Measurements from ENCODE around the gene NREP.

NREP gene

GRCh38 chr5:111757355-111758283 is 625 bp upstream of the NREP start:
- TF ChIP-seq, protein P1, sequence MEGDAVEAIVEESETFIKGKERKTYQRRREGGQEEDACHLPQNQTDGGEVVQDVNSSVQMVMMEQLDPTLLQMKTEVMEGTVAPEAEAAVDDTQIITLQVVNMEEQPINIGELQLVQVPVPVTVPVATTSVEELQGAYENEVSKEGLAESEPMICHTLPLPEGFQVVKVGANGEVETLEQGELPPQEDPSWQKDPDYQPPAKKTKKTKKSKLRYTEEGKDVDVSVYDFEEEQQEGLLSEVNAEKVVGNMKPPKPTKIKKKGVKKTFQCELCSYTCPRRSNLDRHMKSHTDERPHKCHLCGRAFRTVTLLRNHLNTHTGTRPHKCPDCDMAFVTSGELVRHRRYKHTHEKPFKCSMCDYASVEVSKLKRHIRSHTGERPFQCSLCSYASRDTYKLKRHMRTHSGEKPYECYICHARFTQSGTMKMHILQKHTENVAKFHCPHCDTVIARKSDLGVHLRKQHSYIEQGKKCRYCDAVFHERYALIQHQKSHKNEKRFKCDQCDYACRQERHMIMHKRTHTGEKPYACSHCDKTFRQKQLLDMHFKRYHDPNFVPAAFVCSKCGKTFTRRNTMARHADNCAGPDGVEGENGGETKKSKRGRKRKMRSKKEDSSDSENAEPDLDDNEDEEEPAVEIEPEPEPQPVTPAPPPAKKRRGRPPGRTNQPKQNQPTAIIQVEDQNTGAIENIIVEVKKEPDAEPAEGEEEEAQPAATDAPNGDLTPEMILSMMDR (IDR thresholded peaks at IDR 0.05; ENCODE audit: low read depth, low read length, missing control alignments), result peak; percentile 49
- DNase-seq (ENCODE audit: low read depth), result peak; percentile 93
- in situ Hi-C loops (cut with HindIII; ENCODE audit: low sequenced_read_pairs), result no loop called here
- peak overlapping the region; percentile 83 for H3K4me3 ChIP-seq (ENCODE audit: low read depth, low read length)

- TF ChIP-seq, protein P1 (IDR thresholded peaks at IDR 0.05; ENCODE audit: low read depth, low read length, missing control alignments), result no peak
- DNase-seq (ENCODE audit: low read depth), result no peak
- peak overlapping the region; percentile 83 for H3K4me3 ChIP-seq (ENCODE audit: low read depth, low read length)
- in situ Hi-C loops (cut with HindIII; ENCODE audit: low sequenced_read_pairs), result no loop called here
Measured at GRCh38 chr5:111755942-111756381, 1.0 kb downstream of the NREP start.

DNA sequence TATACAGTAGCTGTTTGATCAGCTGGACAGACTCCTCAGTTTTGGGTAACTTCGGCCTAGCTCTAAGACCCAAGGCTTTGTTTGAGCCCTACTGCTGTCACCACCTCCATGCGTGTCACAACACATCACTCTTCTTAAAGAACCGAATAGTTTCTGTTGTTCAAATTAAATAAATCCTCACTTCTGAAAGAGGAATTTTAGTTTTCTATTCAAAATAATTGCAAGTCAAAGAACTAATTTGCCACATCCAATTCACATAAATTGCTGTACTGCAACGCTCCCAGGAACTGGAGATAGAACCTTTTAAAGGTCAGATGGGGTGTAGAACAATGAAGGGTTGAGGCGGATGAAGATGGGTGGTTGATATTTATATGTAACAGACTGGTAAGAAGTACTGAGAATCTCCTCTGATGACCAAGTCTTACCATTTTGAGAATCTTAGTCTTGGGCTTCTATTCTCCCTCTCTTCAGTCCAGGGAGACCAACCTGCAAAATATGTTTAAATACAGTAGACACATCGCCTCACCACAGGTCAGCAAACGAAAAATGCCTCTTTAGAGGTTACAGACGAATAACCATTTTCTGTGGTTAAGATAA is 1.6 kb downstream of the NREP start:
- no peak for DNase-seq (ENCODE audit: low read depth)
- H3K4me3 ChIP-seq (ENCODE audit: low read depth, low read length), result peak overlapping the region; percentile 83
- TF ChIP-seq, protein P1 (IDR thresholded peaks at IDR 0.05; ENCODE audit: low read depth, low read length, missing control alignments), result no peak
- in situ Hi-C loops (cut with HindIII; ENCODE audit: low sequenced_read_pairs), result no loop called here

DNA sequence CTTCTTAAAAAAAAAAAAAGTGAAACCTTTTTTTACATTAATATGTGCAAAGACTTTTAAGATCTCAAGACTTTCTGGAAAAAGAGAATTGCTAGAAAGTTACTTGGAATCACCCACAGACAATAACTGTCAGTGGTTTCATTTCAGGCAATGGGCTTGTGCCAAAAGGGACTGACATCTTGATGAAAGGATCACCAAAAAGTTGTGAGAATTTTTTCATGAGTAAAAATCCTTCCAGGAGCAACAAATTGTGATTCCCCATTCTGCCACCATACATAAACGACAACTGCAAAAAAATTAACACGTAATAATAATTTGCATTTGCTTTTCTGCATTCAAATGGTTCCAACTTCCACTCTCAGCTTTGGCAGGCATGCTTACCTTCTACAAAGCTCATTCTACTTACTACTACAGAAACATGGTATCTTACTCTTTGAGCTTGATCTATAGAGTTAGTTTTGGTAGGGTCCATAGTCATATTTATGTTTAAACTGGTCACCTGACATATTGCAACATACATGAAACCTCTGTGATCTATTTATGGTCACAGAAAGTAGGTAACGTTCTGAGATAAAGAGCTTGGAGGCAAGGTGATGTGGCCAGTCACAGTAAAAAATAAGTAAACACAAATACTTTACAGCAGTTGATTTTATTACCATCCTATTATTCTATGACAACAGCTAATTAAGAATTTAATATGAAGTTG is 3.0 kb downstream of the NREP start:
- H3K4me3 ChIP-seq (ENCODE audit: low read depth, low read length), result peak overlapping the region; percentile 83
- TF ChIP-seq, protein P1 (IDR thresholded peaks at IDR 0.05; ENCODE audit: low read depth, low read length, missing control alignments), result no peak
- in situ Hi-C loops (cut with HindIII; ENCODE audit: low sequenced_read_pairs), result no loop called here
- no peak for DNase-seq (ENCODE audit: low read depth)

GRCh38 chr5:111752426-111752965 is 4.5 kb downstream of the NREP start:
- no peak for DNase-seq (ENCODE audit: low read depth)
- in situ Hi-C loops (cut with HindIII; ENCODE audit: low sequenced_read_pairs), result no loop called here
- no peak overlapping the region for H3K4me3 ChIP-seq (ENCODE audit: low read depth, low read length)
- TF ChIP-seq, protein P1 (IDR thresholded peaks at IDR 0.05; ENCODE audit: low read depth, low read length, missing control alignments), result no peak
